GM12878 (cell line): Measurements from ENCODE around the gene ACSF3. TPM values are rescaled to one million over a fixed set of nuclear protein-coding genes. Genes with fewer than 3 reads are reported as not detected.

Source experiments
- ATAC-seq: fragments of 200-7000 bp; cut with Tn5 transposase; 3 replicates; pipeline ENCODE4 v1.9.1; 2020; ENCODE audit warnings: mild to moderate bottlenecking, moderate library complexity
- BruUV-seq: library from RNA; stranded (reverse); fragments of 400-500 nt; replicated peaks from 2 replicates; lab custom pipeline; 2021; lab: Mats Ljungman, UMichigan
- CTCF ChIA-PET: fragments of 300-600 bp; sonication (Branson Sonifier 250); formaldehyde crosslinking; extraction: SDS; loops from one replicate; lab custom pipeline; 2021; ENCODE audit warnings: inconsistent platforms; lab: Yijun Ruan, JAX
- POLR2A ChIA-PET: fragments of 350-600 bp; formaldehyde crosslinking; extraction: SDS; loops from one replicate; lab custom pipeline; 2021; ENCODE audit warnings: inconsistent platforms; lab: Charles Lee
- RAD21 ChIA-PET: fragments of 300-600 bp; sonication (Branson Sonifier 250); formaldehyde crosslinking; loops from one replicate; lab custom pipeline; 2023; ENCODE audit warnings: antibody characterized with exemption; ENCODE audit not compliant: unreplicated experiment; lab: Charles Lee
- SMC1A ChIA-PET: fragments of 300-600 bp; sonication (Branson Sonifier 250); formaldehyde crosslinking; loops from one replicate; lab custom pipeline; 2023; ENCODE audit not compliant: unreplicated experiment, uncharacterized antibody; lab: Charles Lee
- DNase-seq: peaks from one replicate; pipeline ENCODE4 v3.0.0-alpha.2; 2011; ENCODE audit warnings: low read depth, low spot score
- FAIRE-seq: peaks from 3 replicates; lab custom pipeline; 2011; peaks lifted over from hg19 to GRCh38; lab: Jason Lieb, UNC
- H2AFZ ChIP-seq: 2 replicates; pipeline ENCODE4 v1.6.0; 2011; ENCODE audit warnings: low read depth, low read length, control low read depth; ENCODE audit not compliant: control insufficient read depth
- H3K27ac ChIP-seq: 2 replicates; pipeline ENCODE4 v1.5.1; 2011; ENCODE audit warnings: control low read depth; ENCODE audit not compliant: control insufficient read depth, insufficient read depth
- H3K27me3 ChIP-seq, 2 experiments: replicated peaks in 1 of 2; 2 replicates each; pipeline versions ENCODE4 v1.6.0 to v1.6.1; 2011; ENCODE audit warnings: low read length in 1 of 2; ENCODE audit not compliant: control insufficient read depth in 2 of 2, insufficient read depth in 2 of 2
- H3K36me3 ChIP-seq, 2 experiments: 2 replicates each; pipeline ENCODE4 v1.5.1; 2011; ENCODE audit warnings: low read length in 1 of 2; ENCODE audit not compliant: control insufficient read depth in 2 of 2, insufficient read depth in 2 of 2
- H3K4me1 ChIP-seq: 2 replicates; pipeline ENCODE4 v1.6.1; 2011; ENCODE audit warnings: mild to moderate bottlenecking, low read length, moderate library complexity, mixed read lengths; ENCODE audit not compliant: control insufficient read depth, insufficient read depth
- H3K4me2 ChIP-seq: 2 replicates; pipeline ENCODE4 v1.6.0; 2011; ENCODE audit warnings: control low read depth; ENCODE audit not compliant: control insufficient read depth, insufficient read depth
- H3K4me3 ChIP-seq: fragments of 200-600 bp; sonication (generic); 2 replicates; pipeline ENCODE4 v1.5.1; 2016
- H3K79me2 ChIP-seq: 2 replicates; pipeline ENCODE4 v1.6.0; 2011; ENCODE audit warnings: low read length; ENCODE audit not compliant: control insufficient read depth, insufficient read depth
- H3K9ac ChIP-seq: 2 replicates; pipeline ENCODE4 v1.8.0; 2011; ENCODE audit warnings: low read length, control low read depth, mixed read lengths; ENCODE audit not compliant: control insufficient read depth, insufficient read depth
- H3K9me3 ChIP-seq: replicated peaks from 3 replicates; pipeline ENCODE4 v1.5.1; 2011; ENCODE audit warnings: mild to moderate bottlenecking, low read length; ENCODE audit not compliant: control insufficient read depth, insufficient read depth
- H4K20me1 ChIP-seq: 2 replicates; pipeline ENCODE4 v1.6.0; 2011; ENCODE audit not compliant: control insufficient read depth, insufficient read depth
- ATF3 ChIP-seq: IDR thresholded peaks from 2 replicates; pipeline ENCODE4 v1.6.1; 2011; ENCODE audit warnings: low read depth, mild to moderate bottlenecking, low read length, moderate library complexity, borderline replicate concordance; ENCODE audit errors: extremely low read depth
- ATF7 ChIP-seq: fragments of 450-650 bp; IDR thresholded peaks from 2 replicates; pipeline ENCODE4 v1.6.1; 2016; ENCODE audit warnings: low read depth, mild to moderate bottlenecking
- BACH1 ChIP-seq: fragments of 450-650 bp; IDR thresholded peaks from 2 replicates; pipeline ENCODE4 v1.6.1; 2017; ENCODE audit warnings: mild to moderate bottlenecking, borderline replicate concordance
- CREB1 ChIP-seq: IDR thresholded peaks from 2 replicates; pipeline ENCODE4 v1.6.1; 2012; ENCODE audit warnings: low read depth, mild to moderate bottlenecking, inconsistent platforms
- HDGF ChIP-seq: fragments of 450-650 bp; IDR thresholded peaks from 2 replicates; pipeline ENCODE4 v1.6.1; 2016; ENCODE audit warnings: antibody characterized with exemption
- MTA2 ChIP-seq: fragments of 450-650 bp; IDR thresholded peaks from 2 replicates; pipeline ENCODE4 v1.6.1; 2016; ENCODE audit warnings: low read depth, mild to moderate bottlenecking, moderate library complexity
- MXI1 ChIP-seq: fragments of 150-350 bp; IDR thresholded peaks from 2 replicates; pipeline ENCODE4 v1.6.1; 2011; ENCODE audit warnings: low read depth, mild to moderate bottlenecking, inconsistent platforms, low read length, improper control_type of control experiment
- MYB ChIP-seq: fragments of 150-350 bp; IDR thresholded peaks from 2 replicates; pipeline ENCODE4 v1.6.1; 2014; ENCODE audit warnings: mild to moderate bottlenecking, low read depth, low read length, borderline replicate concordance
- PAX8 ChIP-seq: fragments of 450-650 bp; IDR thresholded peaks from 2 replicates; pipeline ENCODE4 v1.6.1; 2017; ENCODE audit warnings: mild to moderate bottlenecking, moderate library complexity
- POLR2AphosphoS5 ChIP-seq: IDR thresholded peaks from 2 replicates; pipeline ENCODE4 v1.6.1; 2011; ENCODE audit warnings: mild to moderate bottlenecking, low read length, inconsistent platforms
- RELA ChIP-seq: fragments of 450-650 bp; IDR thresholded peaks from 2 replicates; pipeline ENCODE4 v1.8.0; 2014; ENCODE audit warnings: borderline replicate concordance; ENCODE audit not compliant: partially characterized antibody
- SRF ChIP-seq, 2 experiments: IDR thresholded peaks; 2 replicates each; pipeline ENCODE4 v1.6.1; 2011; ENCODE audit warnings: low read depth in 2 of 2, low read length in 2 of 2, mild to moderate bottlenecking in 1 of 2, moderate library complexity in 1 of 2
- TCF7 ChIP-seq: IDR thresholded peaks from 2 replicates; pipeline ENCODE4 v1.6.1; 2014; ENCODE audit warnings: antibody characterized with exemption, borderline replicate concordance
- USF1 ChIP-seq: IDR thresholded peaks from 2 replicates; pipeline ENCODE4 v1.6.1; 2011; ENCODE audit warnings: borderline replicate concordance, low read depth, mild to moderate bottlenecking, moderate library complexity, mixed read lengths, low read length; ENCODE audit not compliant: insufficient read depth; ENCODE audit errors: extremely low read length
- YBX1 ChIP-seq: fragments of 450-650 bp; IDR thresholded peaks from 2 replicates; pipeline ENCODE4 v1.6.1; 2016; ENCODE audit warnings: antibody characterized with exemption
- YY1 ChIP-seq: IDR thresholded peaks from 2 replicates; pipeline ENCODE4 v1.6.1; 2011; ENCODE audit warnings: low read depth, mild to moderate bottlenecking, low read length
- ZNF207 ChIP-seq: fragments of 450-650 bp; IDR thresholded peaks from 2 replicates; pipeline ENCODE4 v1.6.1; 2014; ENCODE audit warnings: antibody characterized with exemption, mild to moderate bottlenecking, borderline replicate concordance
- ZNF622 ChIP-seq: fragments of 450-650 bp; IDR thresholded peaks from 2 replicates; pipeline ENCODE4 v1.6.1; 2017; ENCODE audit warnings: mild to moderate bottlenecking, inconsistent platforms
- WGBS: methylation state at CpG from one replicate; pipeline ENCODE4 v1.1.6; 2016; ENCODE audit warnings: low lambda C conversion rate; ENCODE audit not compliant: insufficient replicate concordance, insufficient coverage; ENCODE audit errors: missing lambda C conversion rate; 5-methylcytosine and 5-hydroxymethylcytosine counted together
- in situ Hi-C: fragments of 300-500 bp; cut with MboI; formaldehyde crosslinking; loops from 9 replicates; pipeline ENCODE4 v1.14.3; 2018; ENCODE audit warnings: mixed read lengths
- intact Hi-C: fragments of 100-400 bp; cut with micrococcal nuclease; formaldehyde crosslinking; loops from one replicate; pipeline ENCODE4 v1.14.2; 2022; ENCODE audit not compliant: unreplicated experiment
- polyA plus RNA-seq, 11 experiments: library from polyadenylated mRNA; depleted of rRNA in 4 of 11; unstranded in 6 of 11; stranded (reverse) in 5 of 11; fragments of >200 nt; fragmentation: Nextera tagmentation in 4 of 11; fragmentation: Illumina TruSeq in 1 of 11; extraction: Ambion mirVana in 4 of 11; extraction: Trizol in 1 of 11; gene quantifications; 1 replicate in 1 of 11; 2 replicates in 10 of 11; pipeline versions ENCODE4 v1.2.1 to v1.2.3, GENCODE V29; 2011 to 2016; ENCODE audit warnings: inconsistent platforms in 2 of 11, missing spikeins in 2 of 11, low read depth in 1 of 11
- total RNA-seq, 4 experiments: library from RNA; depleted of rRNA in 3 of 4; stranded (reverse); fragments of >200 nt in 3 of 4; fragmentation: Illumina TruSeq in 1 of 4; extraction: Trizol in 1 of 4; gene quantifications; 2 replicates each; pipeline versions ENCODE4 v1.2.1 to v1.2.3, GENCODE V29; 2013 to 2021

Gene ACSF3
- total and polyA plus RNA-seq, 10 of the 15 experiments (the other 5 are each of a cell fraction or from before 2014, with no cell fraction given), result 1.0 to 44.4 (median 25.8) TPM

- no peak for TF ChIP-seq HDGF
- TF ChIP-seq ATF3, result no peak
- TF ChIP-seq RELA, result peak; percentile 88
- peak; percentile 80 for TF ChIP-seq MXI1
- peak; percentile 43 to 91; a peak in 3 of 4 replicates for TF ChIP-seq SRF (IDR thresholded peaks at IDR 0.05; ENCODE audit: low read depth in 2 of 2, low read length in 2 of 2)
- peak; percentile 87; the same call in 1 of the 2 replicates for TF ChIP-seq ZNF207
These were observed at the start of gene ACSF3 (continued) for GRCh38 chr16:89093602-89094251.

GRCh38 chr16:89044418-89045180 lies 49.1 kb upstream of the ACSF3 start:
- WGBS, result 49% methylated on average over 29 of the region's 29 CpGs
- no peaks in the 10 kb centered on the region for H3K36me3 ChIP-seq
- H3K27me3 ChIP-seq, result no peaks in the 10 kb centered on the region; a peak in 1 of 4 replicates
- H2AFZ ChIP-seq, result no peak overlapping the region
- FAIRE-seq (no peak), DNase-seq (no peak), ATAC-seq (no peak)
- H3K4me2 ChIP-seq, result no peak overlapping the region
- intact Hi-C loops, result no loop called here
- POLR2A ChIA-PET, result no interaction called here
- no TSS peak for BruUV-seq
- SMC1A ChIA-PET, result no interaction called here
- H3K9me3 ChIP-seq, result no peaks in the 10 kb centered on the region; the same call in 2 of the 3 replicates
- CTCF ChIA-PET, result no interaction called here
- H3K9ac ChIP-seq, result no peak overlapping the region
- no peaks in the 10 kb centered on the region for H3K79me2 ChIP-seq
- RAD21 ChIA-PET, result no interaction called here
- H3K27ac ChIP-seq, result no peak overlapping the region
- in situ Hi-C loops, result no loop called here
- H4K20me1 ChIP-seq, result no peaks in the 10 kb centered on the region
- no peak for TF ChIP-seq HDGF
- TF ChIP-seq MTA2, result no peak
- TF ChIP-seq MYB, result no peak
- TF ChIP-seq YY1, result no peak
- TF ChIP-seq CREB1, result no peak
- TF ChIP-seq POLR2AphosphoS5, result no peak
- TF ChIP-seq PAX8, result no peak
- no peak for TF ChIP-seq BACH1
- TF ChIP-seq ATF7, result no peak
- TF ChIP-seq YBX1, result no peak
- no peak for TF ChIP-seq TCF7
- TF ChIP-seq USF1, result no peak
- no peak for TF ChIP-seq ZNF622
- no peak overlapping the region for H3K4me3 ChIP-seq
- H3K4me1 ChIP-seq, result peaks cover 7% of the 10 kb centered on the region
